Uterus (tissue), 2 donors: ENCODE results near the gene LRP1B.

Experiments
- POLR2A ChIP-seq, 2 donors: fragments of 450-650 bp; IDR thresholded peaks; one replicate each; pipeline ENCODE4 v1.6.1; 2016; ENCODE audit warnings: antibody characterized with exemption in 2 of 2, mild to moderate bottlenecking in 1 of 2, moderate library complexity in 1 of 2
- TF ChIP-seq, protein P1 (sequence below), 4 experiments: fragments of 200-600 bp in 2 of 4; fragments of 450-650 bp in 2 of 4; sonication (generic) in 2 of 4; IDR thresholded peaks; one replicate each; pipeline ENCODE4 v1.5.1; 2016 to 2019; ENCODE audit warnings: antibody characterized with exemption in 4 of 4, mild to moderate bottlenecking in 2 of 4, moderate library complexity in 1 of 4

DNA sequence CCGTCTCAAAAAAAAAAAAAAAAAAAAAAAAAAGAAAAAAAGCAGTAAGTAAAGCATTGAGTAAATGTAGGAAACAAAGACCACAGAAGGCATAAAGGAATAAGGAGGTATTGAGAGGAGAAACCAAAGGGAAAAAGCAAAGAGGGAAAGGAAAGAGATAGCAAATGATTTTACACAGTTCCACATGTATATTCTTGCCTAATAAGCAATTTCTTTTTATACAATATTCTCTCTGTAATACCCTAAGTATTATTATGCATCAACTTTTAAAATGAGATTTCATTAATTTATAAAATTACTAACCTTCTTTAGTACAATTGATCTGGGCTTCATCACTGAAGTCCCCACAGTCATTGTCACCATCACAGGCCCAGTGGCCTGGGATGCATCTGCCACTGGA is 1180.9 kb downstream of the LRP1B start:
- TF ChIP-seq, protein P1, sequence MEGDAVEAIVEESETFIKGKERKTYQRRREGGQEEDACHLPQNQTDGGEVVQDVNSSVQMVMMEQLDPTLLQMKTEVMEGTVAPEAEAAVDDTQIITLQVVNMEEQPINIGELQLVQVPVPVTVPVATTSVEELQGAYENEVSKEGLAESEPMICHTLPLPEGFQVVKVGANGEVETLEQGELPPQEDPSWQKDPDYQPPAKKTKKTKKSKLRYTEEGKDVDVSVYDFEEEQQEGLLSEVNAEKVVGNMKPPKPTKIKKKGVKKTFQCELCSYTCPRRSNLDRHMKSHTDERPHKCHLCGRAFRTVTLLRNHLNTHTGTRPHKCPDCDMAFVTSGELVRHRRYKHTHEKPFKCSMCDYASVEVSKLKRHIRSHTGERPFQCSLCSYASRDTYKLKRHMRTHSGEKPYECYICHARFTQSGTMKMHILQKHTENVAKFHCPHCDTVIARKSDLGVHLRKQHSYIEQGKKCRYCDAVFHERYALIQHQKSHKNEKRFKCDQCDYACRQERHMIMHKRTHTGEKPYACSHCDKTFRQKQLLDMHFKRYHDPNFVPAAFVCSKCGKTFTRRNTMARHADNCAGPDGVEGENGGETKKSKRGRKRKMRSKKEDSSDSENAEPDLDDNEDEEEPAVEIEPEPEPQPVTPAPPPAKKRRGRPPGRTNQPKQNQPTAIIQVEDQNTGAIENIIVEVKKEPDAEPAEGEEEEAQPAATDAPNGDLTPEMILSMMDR (IDR thresholded peaks at IDR 0.05): no peak
- no peak for TF ChIP-seq POLR2A (IDR thresholded peaks at IDR 0.05)
